G401 (cell line): ENCODE data around the gene SLF1. TPM values are rescaled to one million over a fixed set of nuclear protein-coding genes. Genes with fewer than 3 reads are reported as not detected.
"Not testable (repeated sequence)": the region's sequence is repeated elsewhere in the genome, so short reads cannot be mapped to it uniquely, and the experiment has no call there.

Experiments
- DNase-seq: peaks from one replicate; pipeline ENCODE4 v3.0.0-alpha.2; 2015; ENCODE audit warnings: low spot score
- in situ Hi-C: cut with HindIII; loops from 2 replicates; pipeline ENCODE4 v1.10.0; 2016; ENCODE audit warnings: low sequenced_read_pairs, mixed read lengths
- total RNA-seq: library from RNA; depleted of rRNA; stranded (reverse); fragments of >200 nt; shearing (Covaris generic); gene quantifications from 2 replicates; pipeline ENCODE4 v1.2.3, GENCODE V29; 2014; rRNA removed

The SLF1 gene
- 12.2 and 16.4 TPM in 2 replicates for total RNA-seq

DNA sequence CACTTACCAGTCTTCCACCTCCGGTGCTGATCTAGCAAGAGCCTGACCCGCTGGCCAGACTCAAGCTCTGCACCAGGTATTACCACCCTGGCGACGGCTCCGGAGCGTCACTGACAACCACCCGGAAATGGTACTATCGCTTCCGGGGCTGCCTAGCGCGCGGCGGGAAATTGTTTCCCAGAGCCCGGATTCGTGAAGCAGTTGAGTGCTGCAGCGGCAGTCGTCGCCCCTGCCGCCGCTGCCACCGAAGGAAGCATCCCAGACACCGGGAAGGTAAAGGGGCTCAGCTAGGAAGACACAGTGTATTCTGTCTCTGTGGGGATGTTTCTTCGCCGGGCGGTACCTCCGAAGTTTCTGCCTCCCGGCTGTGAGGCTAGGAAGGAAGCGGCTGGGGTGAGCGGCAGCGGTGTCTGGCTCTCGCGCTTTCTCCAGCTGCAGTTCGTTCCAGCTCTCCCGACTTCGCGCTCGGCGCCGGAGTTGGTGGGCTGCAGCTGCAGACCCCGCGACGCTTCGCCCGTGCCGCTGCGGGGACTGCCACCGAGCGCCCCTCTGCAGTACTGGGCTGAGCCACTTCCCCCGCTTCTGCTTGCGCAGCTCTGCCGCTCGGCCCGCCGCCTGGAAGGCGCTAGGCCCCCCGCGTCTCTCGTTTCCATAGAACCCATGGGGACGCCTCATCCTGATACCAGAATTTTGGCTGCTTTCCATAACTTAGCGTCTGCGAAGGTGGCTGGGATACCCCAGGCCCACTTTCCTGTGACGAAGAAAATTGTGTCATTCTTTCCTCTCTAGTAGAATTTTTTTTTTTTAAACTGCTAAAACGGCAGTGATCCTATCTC lies at the start of gene SLF1, which contains the start of gene KIAA0825:
SLF1 (plus strand) TSS at position 177 of the 836 bp plus-strand sequence. CDS start 10,142 bp downstream, outside the sequence.
KIAA0825 (minus strand) TSS at position 112 of the 836 bp plus-strand sequence. CDS start 81,478 bp downstream, outside the sequence.
- in situ Hi-C loops, result no loop called here
- DNase-seq, result peak; percentile 95

DNA sequence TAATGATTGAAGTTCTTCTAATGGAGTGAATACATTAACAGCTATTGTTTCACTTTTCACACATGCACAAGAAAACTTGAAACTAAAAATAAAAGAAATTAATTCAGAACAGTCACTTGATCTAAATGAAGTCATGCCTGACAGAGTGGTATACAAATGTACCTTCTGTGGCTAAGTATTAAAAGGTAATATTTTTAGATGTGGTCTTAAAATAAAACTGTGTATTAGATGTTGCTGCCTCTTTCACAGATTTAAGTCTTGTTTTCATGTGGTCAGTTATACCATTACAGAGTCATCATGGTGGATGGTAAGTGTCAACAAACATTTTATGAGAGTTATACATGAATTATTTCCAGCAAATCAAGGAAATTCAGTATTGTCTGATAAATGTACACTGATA lies 47.1 kb upstream of the SLF1 start:
- in situ Hi-C loops, result no loop called here
- no peak for DNase-seq

DNA sequence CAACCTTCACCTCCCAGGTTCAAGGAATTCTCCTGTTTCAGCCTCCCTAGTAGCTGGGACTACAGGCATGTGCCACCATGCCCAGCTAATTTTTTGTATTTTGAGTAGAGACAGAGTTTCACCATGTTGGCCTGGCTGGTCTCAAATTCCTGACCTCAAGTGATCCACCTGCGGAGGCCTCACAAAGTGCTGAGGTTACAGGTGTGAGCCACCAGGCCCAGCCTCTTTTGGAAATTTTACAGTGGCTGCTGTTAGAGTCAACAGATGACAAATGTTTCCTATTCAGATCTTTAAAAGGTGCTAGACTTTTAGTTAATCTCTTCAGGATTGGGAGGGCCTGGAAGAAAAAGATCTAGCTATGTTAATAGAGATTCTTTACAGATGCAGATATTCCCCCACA lies 45.1 kb upstream of the SLF1 start:
- in situ Hi-C loops, DNase-seq: not testable (repeated sequence)

DNA sequence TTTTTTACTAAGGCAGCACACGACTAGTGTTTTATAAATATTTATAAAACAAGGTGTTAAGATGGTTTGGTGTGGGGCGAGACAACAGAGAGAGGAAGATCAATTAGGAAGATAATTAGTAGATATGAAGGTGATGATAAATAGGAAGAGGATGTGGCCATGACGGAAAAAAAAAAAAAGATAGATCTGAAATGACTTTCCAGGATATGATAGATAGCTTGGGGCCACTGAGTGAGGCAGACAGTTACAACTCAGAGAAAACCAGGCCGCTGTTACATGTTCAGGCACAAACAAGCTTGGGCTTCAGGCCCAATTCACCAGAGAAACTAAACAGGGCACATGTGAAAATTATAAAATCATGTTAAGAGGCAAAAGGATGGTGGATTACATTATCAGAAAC lies 43.3 kb upstream of the SLF1 start:
- in situ Hi-C loops, result no loop called here
- DNase-seq, result no peak

GRCh38 chr5:94577466-94578245 lies 40.8 kb upstream of the SLF1 start:
- DNase-seq, result no peak
- in situ Hi-C loops, result no loop called here

DNA sequence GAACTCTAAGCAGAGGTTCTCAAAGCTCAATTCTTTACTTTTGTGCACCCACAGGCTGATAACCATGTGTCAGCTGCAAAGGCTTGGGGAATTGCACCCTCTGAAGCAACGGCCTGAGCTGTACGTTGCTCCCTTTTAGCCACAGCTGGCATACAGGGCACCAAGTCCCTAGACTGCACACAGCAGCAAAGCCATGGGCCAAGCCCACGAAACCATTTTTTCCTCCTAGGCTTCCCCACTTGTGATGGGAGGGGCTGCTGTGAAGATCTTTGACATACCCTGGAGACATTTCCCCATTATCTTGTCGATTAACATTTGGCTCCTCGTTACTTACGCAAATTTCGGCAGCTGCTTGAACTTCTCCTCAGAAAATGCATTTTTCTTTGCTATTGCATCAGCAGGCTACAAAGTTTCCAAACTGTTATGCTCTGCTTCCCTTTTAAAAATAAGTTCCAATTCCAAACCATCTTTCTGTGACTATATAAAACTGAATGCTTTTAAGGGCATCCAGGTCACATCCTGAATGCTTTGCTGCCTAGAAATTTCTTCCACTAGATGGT lies 23.1 kb upstream of the SLF1 start:
- DNase-seq, result no peak
- in situ Hi-C loops, result no loop called here

GRCh38 chr5:94613583-94613982 lies 4.9 kb upstream of the SLF1 start:
- in situ Hi-C loops, result no loop called here
- peak; percentile 62 for DNase-seq

GRCh38 chr5:94614156-94614805 lies 4.2 kb upstream of the SLF1 start:
- DNase-seq, result peak; percentile 61
- in situ Hi-C loops, result no loop called here

DNA sequence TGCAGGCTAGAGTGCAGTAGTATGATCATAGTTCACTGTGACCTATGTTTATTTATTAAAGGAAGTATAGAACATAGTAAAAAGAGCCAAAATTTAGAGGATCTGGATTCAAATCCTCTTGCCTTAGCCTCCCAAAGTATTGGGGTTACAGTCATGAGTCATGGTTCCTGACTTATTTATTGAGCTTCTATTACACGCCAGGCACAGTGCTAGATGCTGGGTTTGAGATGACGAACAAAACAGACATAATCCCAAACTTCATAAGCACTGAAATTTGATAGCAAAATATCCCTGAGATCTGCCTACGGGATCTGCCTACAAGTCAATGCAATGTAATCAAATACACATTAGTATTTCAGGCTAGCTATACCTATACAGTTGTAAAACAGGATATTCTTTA lies 2.6 kb upstream of the SLF1 start:
- DNase-seq, result peak; percentile 22
- in situ Hi-C loops, result no loop called here

DNA sequence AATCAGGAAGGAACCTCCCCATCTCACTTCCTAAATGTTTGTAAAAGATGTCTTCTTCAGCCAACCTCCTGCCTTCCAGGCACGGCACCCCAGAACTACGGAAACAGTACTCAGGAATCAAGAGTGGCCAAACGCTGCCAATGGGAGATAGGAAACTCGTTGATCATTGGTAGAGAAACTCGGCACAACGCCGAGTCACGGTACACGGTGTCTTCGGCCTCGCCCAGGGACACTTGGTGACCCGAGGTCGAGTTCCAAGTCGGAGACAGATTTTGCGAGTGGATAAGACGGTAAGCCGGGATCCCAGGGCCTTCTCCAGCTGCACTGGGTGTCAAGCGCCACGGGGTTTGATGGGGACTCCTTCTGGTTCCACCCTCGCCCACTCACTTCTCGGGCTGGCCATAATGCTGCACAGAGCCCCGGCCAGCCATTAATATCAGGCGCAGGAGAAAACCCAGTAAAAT lies 408 bp upstream of the SLF1 start:
- in situ Hi-C loops, result no loop called here
- peak; percentile 84 for DNase-seq

- in situ Hi-C loops, result no loop called here
- no peak for DNase-seq
Observed at GRCh38 chr5:94620256-94620655, 1.8 kb downstream of the SLF1 start.

DNA sequence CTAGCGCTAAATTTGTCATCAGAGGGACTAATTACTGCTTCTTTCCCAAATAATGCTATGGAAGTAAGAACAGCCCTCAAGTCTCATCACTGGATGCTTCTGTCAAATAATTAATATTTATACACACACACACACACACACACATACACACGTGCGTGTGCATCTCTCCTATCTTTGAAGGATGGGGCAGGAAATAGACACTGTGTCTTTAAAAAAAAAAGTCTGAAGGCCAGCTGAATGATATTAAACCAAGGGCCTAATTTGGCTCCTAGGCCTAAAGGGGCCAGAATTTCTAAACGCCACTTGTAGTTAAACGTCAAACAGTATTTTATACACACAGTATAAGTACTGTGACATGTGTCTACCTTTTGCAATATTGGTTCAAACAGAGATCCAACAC lies 3.3 kb downstream of the SLF1 start:
- in situ Hi-C loops, result no loop called here
- no peak for DNase-seq

- in situ Hi-C loops, result no loop called here
- DNase-seq, result no peak
Observed at GRCh38 chr5:94623011-94623410, 4.5 kb downstream of the SLF1 start.

DNA sequence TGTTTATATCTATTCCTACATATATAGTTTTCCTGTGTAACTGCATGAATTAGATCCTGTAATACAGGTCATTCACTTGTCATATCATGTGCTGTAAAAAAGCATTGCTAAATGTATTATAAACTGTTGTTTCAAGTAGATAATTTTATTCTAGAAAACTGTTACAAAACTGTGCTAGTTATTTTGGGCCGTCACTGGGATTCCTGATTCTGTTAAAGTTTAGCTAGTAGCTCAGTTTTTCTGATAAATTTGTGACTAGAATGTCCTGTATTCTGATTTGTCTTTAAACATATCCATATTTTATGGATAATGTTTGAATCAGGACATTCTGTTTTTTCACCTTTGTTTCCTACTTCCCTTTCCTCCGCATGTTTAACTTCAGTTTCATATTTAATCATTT lies 5.4 kb downstream of the SLF1 start:
- DNase-seq, result no peak

DNA sequence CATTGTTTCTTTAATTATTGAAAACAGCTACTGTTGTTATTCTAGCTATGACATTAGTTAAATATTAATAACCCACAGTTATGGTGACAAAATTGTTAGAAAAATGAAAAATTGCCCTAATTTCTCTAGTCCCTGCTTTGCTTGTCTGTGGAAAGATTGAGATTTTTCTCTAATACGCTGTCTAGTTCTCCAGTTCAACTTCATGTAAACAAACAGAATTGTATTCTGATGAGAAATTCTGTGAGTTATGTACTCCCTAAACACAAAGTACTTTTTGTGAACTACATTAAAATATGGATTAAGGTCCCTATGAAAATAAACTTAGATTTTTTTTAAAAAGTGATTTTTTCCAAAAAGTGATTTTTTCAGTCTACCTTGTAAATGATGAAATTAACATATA lies 8.7 kb downstream of the SLF1 start:
- in situ Hi-C loops, result no loop called here
- no peak for DNase-seq

More for the DNA sequence above, 5.4 kb downstream of the SLF1 start:
- in situ Hi-C loops, result no loop called here

GRCh38 chr5:94632024-94632423 lies 13.6 kb downstream of the SLF1 start:
- in situ Hi-C loops, result no loop called here
- DNase-seq, result no peak

DNA sequence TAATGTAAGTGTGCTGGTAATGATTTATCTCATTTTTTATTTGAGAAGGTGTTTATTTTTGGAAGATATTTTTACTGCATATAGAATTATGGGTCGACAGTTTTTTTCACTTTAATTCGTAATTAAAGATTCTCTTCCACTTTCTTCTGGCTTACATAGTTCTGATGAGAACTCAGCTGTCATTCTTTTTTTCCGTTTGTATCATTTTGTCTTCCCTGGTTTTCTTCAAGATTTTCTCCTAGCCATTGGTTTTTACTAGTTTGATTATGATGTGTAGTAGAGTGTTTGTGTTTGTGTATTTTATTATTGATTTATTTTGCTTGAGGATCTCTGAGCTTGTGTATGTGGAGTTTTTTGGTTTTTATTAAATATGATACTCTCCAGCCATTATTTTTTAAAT lies 21.7 kb downstream of the SLF1 start:
- in situ Hi-C loops, result no loop called here

DNA sequence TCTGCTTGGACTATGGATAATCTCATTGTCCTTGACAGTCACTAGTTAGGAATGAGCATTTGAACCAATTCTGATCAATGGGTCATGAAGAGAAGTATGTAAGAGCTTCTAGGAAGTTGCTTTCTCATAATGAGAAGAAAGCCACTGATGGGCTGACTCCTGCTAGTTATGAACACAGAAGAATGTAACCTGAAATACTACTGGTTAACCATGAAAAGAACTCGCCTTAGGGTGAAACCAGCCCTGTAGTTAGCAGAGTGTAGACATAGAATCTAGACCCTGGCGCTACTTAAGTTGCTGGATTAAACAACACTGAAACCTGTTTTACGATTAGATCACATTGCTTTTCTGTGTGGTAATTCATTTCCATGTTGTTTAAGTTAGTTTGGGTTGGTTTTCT lies 26.6 kb downstream of the SLF1 start:
- in situ Hi-C loops, result no loop called here
- DNase-seq, result no peak

More for the DNA sequence above, 21.7 kb downstream of the SLF1 start:
- DNase-seq, result no peak

DNA sequence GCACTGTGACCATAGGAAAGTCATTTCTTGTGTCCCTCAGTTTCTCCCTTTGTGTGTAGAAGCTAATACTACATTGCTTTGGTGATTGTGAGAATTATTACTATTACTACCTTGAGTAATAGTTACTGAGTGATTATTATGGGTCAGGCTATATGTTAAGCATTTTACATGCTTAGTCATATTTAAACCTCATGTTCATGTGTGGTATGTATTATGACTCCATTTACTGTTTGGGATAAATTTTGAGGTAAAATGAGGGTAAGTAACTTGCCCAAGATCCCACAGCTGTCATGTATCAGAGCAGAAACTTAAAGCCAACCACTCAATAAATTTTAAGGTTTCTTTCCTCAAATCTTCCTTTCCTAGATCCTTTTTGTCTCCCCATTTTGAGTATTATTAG lies 28.3 kb downstream of the SLF1 start:
- no peak for DNase-seq
- in situ Hi-C loops, result no loop called here
